Ecto neural progenitor cell (in vitro differentiated cells): Measurements from ENCODE around the gene UBE2V1.
"Not testable (repeated sequence)": the region's sequence is repeated elsewhere in the genome, so short reads cannot be mapped to it uniquely, and the experiment has no call there.

Experiments
- DNase-seq: peaks from one replicate; pipeline ENCODE4 v3.0.0-alpha.2; 2018; ENCODE audit warnings: low spot score

UBE2V1 gene

DNA sequence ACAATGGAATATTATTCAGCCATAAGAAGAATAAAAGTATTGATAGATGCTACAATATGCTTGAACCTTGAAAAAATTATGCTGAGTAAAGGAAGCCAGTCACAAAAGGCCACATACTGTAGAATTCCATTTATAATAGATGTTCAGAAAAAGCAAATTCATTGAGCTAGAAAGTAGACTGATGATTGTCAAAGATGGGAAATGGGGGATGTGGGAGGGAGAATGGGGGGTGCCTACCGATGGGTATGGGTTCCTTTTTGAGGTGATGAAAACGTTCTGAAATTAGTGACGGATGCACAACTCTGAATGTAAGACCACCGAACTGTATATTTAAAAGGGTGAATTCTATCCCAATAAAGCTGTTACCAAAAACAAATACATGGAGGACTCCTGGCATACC is 18.4 kb downstream of the UBE2V1 start:
- DNase-seq: no peak

DNA sequence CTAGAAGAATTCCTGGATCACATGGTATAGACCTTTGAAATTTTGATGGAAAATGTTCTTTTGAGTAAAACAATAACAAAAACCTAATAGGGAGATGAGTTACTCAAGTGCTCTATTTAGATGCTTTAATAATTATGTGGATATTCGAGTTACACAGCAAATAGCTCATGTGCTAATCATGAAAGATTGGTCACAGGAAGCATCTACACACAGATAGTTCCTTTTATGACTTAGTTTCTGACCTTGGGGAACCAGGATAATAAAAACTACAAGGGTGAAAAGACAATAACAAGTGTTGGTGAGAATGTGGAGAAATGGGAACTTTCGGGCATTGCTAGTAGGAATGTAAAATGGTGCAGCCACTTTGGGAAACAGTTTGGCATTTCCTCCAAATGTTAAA is 19.7 kb downstream of the UBE2V1 start:
- DNase-seq: no peak

DNA sequence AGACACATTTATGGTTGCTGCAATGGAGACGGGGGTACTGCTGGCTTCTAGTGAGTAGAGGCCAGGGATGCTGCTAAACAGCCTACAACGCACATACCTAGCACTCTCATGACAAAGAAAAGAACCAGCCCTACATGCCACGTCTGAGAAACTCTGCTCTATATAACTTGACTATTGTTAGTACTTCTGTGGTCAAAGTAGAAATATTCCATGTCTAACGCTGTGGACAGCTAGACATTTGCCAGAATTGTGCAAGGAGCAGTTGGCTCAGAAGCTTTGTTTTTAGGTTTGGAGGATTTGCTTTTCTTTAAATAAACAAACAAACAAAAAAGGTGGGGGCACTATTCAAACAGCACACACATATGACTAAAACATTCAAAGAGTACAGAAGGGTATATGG is 20.5 kb downstream of the UBE2V1 start:
- DNase-seq: no peak

DNA sequence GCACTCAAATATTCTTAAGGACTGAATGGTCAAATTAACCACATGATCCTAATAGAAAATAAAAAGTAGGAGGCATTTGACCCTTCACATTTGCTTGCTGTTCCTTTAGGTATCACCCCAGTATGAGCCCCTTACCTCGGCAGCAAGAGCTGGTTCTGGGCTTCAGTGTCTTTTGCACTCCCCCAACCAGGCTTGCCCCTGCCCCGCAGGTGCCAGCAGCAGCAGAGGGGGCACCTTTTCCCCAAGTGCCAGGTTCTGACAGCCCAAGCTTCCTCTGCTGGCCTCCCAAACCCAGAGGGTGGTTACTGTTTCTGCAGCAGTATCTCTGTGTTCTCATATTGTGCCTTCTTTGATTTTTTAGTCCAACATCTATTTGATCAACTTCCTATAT is 23.2 kb downstream of the UBE2V1 start:
- no peak for DNase-seq

DNA sequence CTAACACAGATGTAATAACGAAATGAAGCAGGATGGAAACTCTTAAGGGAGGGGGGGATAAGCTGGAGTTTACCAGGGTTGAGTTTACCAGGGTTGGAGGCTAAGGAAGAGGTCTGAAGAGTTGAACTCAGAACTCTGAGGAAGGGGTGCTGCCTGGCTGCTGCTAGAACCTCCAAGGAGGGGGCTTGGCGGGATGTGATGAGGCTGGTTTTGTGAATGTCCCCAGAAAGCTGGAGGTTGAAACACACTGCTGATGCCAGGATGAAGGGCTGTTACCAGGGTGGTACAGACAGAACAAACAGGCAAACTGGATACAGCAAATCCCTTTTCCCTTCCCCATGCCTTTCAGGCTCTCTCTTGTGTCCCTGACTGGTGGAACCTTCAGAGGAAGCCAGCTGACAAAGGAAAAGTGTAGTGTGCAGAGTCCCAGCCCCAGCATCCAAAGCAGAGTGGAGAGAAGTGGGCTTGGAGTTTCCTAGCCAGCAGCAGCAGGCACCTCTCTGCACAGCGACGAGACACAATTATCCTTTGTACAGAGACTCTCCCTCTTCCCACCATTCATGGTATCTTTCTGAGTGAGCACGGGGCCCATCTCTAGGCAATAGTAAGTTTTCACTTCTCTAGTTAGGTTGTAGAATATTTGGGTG is 23.7 kb downstream of the UBE2V1 start:
- DNase-seq: no peak

DNA sequence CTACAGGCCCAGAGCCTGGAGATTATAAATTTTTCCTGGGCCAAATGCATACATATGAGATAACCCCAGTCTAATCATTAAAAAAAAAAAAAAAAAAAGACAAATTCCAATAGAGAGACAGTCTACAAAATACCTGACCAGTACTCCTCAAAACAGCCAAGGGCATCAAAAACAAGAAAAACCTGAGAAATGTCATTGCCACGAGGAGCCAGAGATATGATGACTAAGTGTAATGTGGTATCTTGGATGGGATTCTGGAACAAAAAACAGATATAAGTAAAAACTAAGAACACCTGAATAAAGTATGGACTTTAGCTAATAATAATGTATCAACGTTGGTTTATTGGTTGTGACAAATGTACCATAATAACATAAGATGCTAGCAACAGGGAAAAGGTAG is 24.9 kb downstream of the UBE2V1 start:
- no peak for DNase-seq

DNA sequence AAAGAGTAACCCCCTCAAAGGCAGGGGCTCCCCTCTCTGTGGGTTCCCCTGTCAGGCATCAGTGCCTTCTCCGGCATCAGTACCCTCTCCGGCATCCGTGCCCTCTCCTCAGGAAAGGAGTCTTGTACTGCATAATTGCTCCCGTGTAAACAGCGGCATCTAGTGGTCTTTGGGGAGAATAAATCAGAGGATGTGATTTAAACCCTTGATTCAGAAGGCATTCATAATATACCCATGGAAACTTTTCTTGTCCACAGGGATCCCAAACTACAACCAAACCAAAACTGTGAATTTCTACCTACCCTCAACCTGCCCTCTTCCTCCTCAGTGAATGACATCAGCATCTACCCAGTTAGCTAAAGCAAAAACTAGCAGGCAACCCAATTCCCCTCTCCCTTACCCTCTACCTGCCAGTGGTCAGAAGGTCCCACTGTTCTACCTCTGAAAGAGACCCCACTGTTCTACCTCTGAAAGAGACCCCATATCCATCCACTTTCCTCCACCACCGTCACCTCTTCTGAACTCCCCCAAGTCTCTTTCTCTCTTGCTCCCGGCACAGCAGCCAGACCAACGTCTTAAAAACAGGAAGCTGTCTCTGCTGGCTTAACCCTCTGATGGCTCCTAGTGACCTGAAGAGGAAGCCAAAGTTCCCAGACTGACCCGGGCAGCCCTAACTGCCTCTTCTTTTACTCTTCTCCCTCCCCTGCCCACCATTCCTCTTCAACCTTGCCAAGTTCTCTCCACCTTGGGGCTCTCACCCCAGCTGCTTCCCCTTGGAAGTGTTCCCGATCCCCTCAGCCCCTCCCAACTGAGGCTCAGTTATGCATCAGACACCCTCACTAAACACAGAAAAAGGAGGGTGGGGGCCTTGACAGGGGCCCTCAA is 27.2 kb downstream of the UBE2V1 start:
- DNase-seq: peak; percentile 63

DNA sequence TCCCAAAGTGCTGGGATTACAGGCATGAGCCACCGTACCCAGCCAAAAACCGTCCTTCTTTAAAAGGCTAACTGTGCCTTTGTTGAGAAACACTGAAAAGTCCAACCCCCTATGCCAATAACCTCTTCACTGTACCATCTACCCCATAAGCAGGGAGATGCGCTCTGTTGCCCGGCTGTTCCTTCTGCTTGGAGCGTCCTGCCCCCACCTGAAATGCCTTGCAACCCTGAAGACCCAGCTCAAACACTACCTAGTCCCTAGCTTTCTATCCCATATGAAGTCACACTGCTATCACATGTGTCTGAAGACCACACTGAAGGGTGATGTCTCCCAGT is 27.8 kb downstream of the UBE2V1 start:
- DNase-seq: no peak

DNA sequence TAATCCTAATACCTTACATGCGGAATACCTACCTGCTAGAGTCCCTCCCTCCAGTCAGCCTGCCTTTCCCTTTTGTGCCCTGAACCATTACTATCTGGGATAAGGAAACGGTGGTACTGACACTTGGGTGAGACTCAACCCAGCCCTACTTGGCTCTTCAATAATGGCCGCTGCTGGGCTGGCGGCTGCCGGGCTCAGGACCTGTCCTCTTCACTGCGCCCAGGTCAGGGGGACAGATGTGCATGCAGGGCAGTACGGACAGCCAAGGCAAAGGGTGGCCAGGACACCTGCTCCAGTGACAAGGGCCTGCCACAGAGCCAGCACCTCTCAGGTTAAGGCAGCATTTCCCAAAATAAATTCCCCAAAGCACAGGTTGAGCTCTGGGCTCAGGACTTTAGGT is 29.9 kb downstream of the UBE2V1 start:
- no peak for DNase-seq

DNA sequence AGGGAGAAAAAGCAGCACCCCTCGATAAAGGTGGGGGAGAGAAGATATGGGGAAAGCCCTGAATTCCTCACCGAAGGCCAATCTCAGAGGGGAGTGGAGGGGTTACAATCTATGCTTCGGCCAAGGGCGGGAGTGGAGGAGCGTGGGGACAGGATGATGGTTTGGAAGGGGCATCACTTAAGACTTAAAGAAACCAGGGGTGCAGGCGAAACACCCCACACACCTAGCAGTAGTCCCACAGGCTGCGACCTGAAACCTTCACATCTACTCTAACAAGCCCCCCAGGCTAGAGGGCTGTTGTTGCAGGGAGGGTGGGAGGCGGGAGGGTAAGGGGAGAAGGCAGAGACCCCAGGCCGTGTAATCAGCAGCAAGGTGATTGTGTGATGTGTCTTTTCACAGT is 30.9 kb downstream of the UBE2V1 start:
- not testable (repeated sequence) for DNase-seq

DNA sequence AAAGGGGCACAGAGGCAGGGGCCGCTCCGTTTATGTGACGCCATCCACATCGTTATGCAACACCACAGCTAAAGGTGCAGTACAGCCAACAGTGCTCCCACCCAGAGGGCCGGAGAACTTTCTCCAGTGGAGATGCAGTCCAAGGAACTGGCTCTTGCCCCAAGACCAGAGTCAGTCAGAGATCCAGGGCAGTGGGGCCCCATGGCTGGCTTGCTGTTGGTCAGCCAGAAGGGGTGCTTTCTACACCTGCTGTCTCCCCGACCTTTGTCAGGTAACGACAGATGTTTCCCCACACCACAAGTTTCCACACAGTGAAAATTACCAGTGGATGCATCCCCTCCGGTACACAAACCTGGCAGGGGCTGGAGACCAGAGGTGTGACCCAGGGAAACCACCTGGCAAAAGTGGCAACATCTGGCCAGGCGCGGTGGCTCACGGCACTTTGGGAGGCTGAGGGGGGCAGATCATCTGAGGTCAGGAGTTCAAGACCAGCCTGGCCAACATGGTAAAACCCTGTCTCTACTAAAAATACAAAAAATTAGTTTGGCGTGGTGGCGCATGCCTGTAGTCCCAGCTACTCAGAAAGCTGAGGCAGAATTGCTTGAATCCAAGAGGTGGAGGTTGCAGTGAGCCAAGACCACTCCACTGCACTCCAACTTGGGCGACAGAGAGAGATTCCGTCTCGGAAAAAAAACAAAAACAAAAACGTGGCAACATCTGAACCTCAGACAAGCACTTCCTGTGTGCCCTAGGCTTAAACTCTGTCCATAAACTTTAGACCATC is 34.9 kb downstream of the UBE2V1 start:
- DNase-seq: no peak

DNA sequence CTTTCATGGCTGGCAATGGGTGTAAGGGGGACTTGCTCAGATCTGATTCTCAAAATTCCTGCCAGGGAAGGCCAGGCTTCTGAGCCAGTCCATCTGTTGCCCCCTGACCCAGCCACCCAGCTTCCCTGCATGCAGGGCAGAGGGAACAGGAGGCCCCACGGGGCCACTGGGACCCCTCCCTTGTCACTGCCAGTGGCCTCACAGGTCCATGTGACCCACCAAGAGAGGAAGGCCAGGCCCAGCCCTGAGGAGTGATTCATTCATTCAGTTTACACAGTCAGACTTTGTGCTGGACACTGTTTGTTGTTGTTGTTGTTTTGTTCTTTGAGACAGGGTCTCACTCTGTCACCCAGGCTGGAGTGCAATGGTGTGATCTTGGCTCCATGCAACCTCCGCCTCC is 39.5 kb downstream of the UBE2V1 start:
- DNase-seq: no peak

DNA sequence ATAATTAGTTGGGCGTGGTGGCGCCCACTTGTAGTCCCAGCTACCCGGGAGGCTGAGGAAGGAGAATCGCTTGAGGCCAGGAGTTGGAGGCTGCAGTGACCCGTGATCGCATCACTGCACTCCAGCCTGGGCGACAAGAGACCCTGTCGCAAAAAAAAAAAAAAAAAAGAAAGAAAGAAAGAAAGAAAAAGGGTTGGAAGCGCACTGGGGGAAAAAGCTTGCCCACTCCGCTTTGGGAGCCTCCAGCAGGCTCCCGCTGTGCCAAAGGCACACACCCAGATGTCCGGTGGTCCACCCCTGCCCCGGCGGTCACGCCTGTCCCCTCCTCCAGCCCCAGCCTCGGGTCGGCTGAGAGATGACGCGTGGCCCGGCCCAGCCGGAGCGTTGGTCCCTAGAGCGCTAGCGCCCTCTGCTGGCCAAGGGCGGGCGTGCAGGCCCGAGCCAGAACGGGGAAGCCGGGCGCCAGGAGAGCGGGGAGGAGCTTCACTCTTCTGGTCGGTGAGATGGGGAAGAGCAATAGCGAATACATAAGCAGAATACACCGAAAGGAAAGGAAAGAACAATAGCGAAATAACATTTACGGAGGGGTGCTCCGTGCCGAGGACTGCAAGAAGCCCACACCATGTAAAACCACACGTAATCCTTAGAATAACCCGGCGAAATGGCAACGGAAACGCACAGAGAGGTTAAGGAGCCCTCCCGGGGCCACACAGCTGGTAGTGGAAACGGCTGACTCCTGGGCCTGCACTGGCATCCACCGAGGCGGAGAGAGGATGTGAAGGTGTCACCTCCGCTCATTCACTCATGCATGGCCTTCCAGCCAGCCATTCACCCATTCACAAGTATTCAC is 41.7 kb downstream of the UBE2V1 start:
- DNase-seq: peak; percentile 98

DNA sequence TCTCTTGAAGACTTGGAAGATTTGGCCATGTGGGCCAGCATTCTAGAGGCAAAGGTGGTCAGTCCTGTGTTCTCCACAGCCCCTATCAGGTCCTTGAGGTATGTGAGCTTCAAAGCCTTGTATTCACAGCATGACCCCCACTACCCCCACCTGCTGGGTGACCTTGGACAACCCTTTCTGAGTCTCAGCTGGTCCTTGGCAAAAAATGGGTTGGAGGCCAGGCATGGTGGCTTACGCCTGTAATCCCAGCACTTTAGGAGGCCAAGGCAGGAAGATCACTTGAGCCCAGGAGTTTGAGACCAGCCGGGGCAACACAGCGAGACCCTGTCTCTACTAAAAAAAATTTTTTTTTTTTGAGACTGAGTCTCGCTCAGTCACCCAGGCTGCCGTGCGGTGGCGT is 42.6 kb downstream of the UBE2V1 start:
- DNase-seq: no peak

DNA sequence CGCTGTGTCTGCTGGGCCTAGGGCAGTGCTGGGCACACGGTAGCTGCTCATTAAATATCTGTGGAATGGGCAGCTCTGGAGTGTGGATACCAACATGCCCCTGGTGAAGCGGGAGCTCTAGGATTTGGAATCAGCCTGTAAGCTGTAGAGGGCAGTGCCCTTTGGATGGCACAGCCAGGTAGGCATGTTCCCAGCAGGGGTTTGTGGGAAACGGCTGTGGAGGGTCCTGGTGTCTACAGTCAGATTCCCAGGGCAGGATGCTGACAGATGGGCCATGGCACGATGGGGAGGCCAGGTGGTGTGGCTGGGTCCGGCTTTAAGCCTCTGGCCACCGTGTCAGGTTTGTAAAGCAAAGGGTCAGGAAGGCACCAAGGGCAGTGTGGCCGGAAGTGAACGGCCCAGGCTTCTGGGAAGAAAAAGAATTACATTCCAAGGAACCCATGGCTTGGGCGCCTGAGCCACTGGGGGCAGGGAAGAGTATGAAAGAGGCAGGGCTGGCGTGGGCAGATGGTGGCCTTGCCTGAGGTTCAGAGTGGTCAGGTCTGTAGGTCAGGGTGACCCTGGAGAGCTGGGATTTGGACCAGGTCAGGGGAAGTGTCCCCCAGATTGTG is 44.8 kb downstream of the UBE2V1 start:
- DNase-seq: no peak

DNA sequence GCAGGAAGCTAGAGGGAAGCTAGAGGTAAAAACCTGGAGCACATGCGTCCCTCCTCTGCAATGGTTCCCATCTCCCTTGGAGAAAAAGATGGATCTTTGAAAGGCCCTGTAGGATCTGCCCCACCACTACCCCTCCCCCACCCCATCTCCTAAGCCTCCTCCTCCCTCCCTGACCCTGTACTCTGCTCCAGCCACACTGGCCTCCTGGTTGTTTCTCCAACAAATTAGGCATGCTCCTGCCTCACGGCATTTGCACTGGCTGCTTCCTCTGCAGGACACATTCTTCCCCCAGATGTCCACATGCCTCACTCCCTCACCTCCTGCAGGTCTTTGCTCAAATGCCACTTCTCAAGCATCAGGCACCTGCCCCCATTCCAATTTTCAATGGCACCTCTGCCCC is 45.5 kb downstream of the UBE2V1 start:
- no peak for DNase-seq

DNA sequence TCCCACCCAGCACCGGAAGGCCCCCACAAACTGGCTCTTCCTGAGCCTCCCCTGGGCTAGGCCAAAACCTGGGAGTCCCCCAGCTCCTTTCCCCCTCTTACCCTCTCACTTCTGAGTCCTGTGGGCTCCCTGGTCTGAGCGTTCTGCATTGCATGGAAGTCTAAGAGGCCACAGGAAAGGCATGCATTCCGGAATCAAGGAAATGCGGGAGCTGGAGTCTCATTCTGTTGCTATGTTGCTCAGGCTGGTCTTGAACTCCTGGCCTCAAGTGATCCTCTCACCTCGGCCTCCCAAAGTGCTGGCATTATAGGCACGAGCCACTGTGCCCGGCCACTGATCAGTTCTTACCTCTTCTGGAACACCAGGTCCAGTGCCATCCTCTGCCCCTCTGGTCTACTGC is 45.9 kb downstream of the UBE2V1 start:
- DNase-seq: no peak

DNA sequence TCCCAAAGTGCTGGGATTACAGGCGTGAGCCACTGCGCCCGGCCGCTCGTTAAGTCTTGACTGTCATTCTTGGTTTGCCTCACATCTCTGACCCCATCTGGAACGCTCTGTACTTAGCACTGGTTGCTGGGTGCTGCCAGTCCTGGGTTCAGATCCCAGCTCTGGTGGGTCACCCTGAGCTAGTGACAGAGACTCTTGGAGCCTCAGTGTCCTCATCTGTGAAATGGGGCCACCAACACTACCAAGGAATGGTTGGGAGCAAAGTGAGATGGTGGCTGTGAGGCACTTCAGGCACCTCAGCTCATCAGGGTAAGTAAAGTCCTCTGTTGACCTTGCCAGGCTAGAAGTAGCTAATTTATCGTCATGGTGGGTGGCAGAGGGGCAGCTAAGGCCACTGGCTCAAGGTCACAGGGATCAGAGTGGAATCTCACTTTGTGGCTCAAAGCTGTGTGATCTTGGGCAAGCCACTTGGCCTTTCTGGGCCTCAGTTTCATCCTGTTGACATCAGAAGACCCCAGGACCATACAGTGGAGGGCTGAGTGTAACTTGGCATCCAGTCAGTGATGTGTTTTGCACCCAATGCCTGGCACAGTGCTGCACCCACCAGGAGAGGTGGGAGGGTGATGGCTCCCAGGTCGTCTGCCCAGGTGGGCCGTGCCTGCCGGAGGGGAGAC is 46.7 kb downstream of the UBE2V1 start:
- DNase-seq: no peak

DNA sequence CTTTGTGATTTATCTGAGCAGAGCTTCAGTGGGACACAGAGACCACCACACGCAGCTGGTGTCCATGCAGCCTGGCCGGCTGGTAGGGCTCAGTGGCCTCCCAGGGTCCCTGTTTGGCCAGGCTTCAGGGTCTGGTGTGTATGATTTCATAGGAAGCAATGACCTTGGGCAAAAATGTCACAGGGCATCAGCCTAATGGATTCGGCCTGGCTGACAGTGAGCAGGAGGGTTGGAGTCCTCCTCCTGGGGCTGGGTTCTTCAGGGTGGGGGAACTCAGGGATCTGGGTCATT is 47.7 kb downstream of the UBE2V1 start:
- DNase-seq: no peak

DNA sequence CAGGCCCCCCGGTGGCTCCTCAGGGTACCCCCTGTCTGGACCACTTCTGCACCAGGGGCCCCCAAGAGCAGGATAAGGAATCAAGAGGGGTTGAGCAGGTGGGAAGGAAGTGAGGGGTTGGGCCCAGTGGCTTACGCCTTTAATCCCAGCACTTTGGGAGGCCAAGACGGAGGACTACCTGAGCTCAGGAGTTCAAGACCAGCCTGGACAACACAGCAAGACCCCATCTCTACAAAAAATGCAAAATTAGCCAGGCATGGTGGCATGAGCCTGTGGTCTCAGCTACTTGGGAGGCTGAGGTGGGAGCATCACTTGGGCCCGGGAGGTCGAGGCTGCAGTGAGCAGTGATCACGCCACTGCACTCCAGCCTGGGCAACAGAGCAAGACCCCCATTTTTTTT is 49.2 kb downstream of the UBE2V1 start:
- DNase-seq: not testable (repeated sequence)
